ENCODE measurements around the gene PIBF1.
"Not testable (repeated sequence)": the region's sequence is repeated elsewhere in the genome, so short reads cannot be mapped to it uniquely, and the experiment has no call there.

PIBF1 gene

GRCh38 chr13:72911981-72912380 lies 130.0 kb downstream of the PIBF1 start:
- DNase-seq: no peak

GRCh38 chr13:72920097-72920496 lies 138.2 kb downstream of the PIBF1 start:
- DNase-seq: peak in 1 of 14 donors; percentile 47

GRCh38 chr13:72931311-72931710 lies 149.4 kb downstream of the PIBF1 start:
- DNase-seq: no peak

- no peak for DNase-seq
These were observed 150.3 kb downstream of the PIBF1 start for GRCh38 chr13:72932250-72932649.

- DNase-seq: not testable (repeated sequence)
These were observed 164.3 kb downstream of the PIBF1 start for GRCh38 chr13:72946267-72946666.

- no peak for DNase-seq
These were observed 170.7 kb downstream of the PIBF1 start for GRCh38 chr13:72952529-72953141.

GRCh38 chr13:72953391-72953965 lies 171.5 kb downstream of the PIBF1 start:
- no peak for DNase-seq

- no peak for DNase-seq
These were observed 177.7 kb downstream of the PIBF1 start for GRCh38 chr13:72959643-72960042.

- DNase-seq: no peak
These were observed 178.2 kb downstream of the PIBF1 start for GRCh38 chr13:72960114-72960513.

GRCh38 chr13:72960541-72960940 lies 178.6 kb downstream of the PIBF1 start:
- no peak for DNase-seq

- DNase-seq: no peak
These were observed 181.8 kb downstream of the PIBF1 start for GRCh38 chr13:72963762-72964161.

- DNase-seq: no peak
These were observed 188.5 kb downstream of the PIBF1 start for GRCh38 chr13:72970301-72970880.

- DNase-seq: no peak
These were observed 189.0 kb downstream of the PIBF1 start for GRCh38 chr13:72970956-72971355.

- no peak for DNase-seq
These were observed 191.3 kb downstream of the PIBF1 start for GRCh38 chr13:72973234-72973633.

GRCh38 chr13:72983085-72983768 lies 201.3 kb downstream of the PIBF1 start:
- DNase-seq: no peak

- DNase-seq: no peak
These were observed 203.7 kb downstream of the PIBF1 start for GRCh38 chr13:72985610-72986009.

GRCh38 chr13:72986197-72986596 lies 204.3 kb downstream of the PIBF1 start:
- DNase-seq: no peak

- DNase-seq: no peak
These were observed 209.0 kb downstream of the PIBF1 start for GRCh38 chr13:72990953-72991352.

- no peak for DNase-seq
These were observed 216.1 kb downstream of the PIBF1 start for GRCh38 chr13:72998012-72998411.

- DNase-seq: no peak
These were observed 218.2 kb downstream of the PIBF1 start for GRCh38 chr13:73000027-73000674.

- DNase-seq: no peak
These were observed 220.0 kb downstream of the PIBF1 start for GRCh38 chr13:73001971-73002370.

GRCh38 chr13:73011751-73012150 lies 229.8 kb downstream of the PIBF1 start:
- no peak for DNase-seq

- no peak for DNase-seq
These were observed 233.9 kb downstream of the PIBF1 start for GRCh38 chr13:73015805-73016204.

All from C1 segment of cervical spinal cord (tissue), 14 donors.